SK-N-SH (cell line): ENCODE results near the gene ABLIM2. TPM values are rescaled to one million over a fixed set of nuclear protein-coding genes. Genes with fewer than 3 reads are reported as not detected.

Experiments used
- CTCF ChIA-PET: fragments of 300-600, 350-600 bp; formaldehyde crosslinking; extraction: SDS; loops from one replicate; lab custom pipeline; 2021; lab: Yijun Ruan, JAX
- POLR2A ChIA-PET: fragments of 350-600 bp; sonication (Branson Sonifier 250); formaldehyde crosslinking; extraction: SDS; loops from one replicate; lab custom pipeline; 2020; ENCODE audit warnings: antibody characterized with exemption, inconsistent platforms; lab: Yijun Ruan, JAX
- DNase-seq: peaks from one replicate; pipeline ENCODE4 v3.0.0; 2012
- H2AFZ ChIP-seq: fragments of 200-600 bp; sonication (generic); 2 replicates; pipeline ENCODE4 v1.8.1; 2016; ENCODE audit warnings: antibody characterized with exemption, mild to moderate bottlenecking, low read depth
- H3F3A ChIP-seq: fragments of 200-600 bp; sonication (generic); replicated peaks from 2 replicates; pipeline ENCODE3; 2016; ENCODE audit warnings: antibody characterized with exemption, mild to moderate bottlenecking; ENCODE audit not compliant: insufficient read depth
- H3K27ac ChIP-seq, 2 experiments: fragments of 200-500 bp in 1 of 2; fragments of 200-600 bp in 1 of 2; sonication (Bioruptor generic) in 1 of 2; sonication (generic), shearing (Covaris generic) in 1 of 2; 2 replicates each; pipeline versions ENCODE4 v1.5.1 to v1.6.1; 2014 to 2016; ENCODE audit warnings: low read depth in 2 of 2, inconsistent platforms in 1 of 2, low read length in 1 of 2, mild to moderate bottlenecking in 1 of 2, mixed read lengths in 1 of 2
- H3K27me3 ChIP-seq: fragments of 200-600 bp; sonication (generic), shearing (Covaris generic); 2 replicates; pipeline ENCODE4 v1.6.1; 2016; ENCODE audit warnings: mixed run types; ENCODE audit not compliant: insufficient read depth
- H3K36me3 ChIP-seq, 2 experiments: fragments of 200-500 bp in 1 of 2; fragments of 200-600 bp in 1 of 2; sonication (Bioruptor generic) in 1 of 2; sonication (generic) in 1 of 2; replicated peaks in 1 of 2; 2 replicates each; pipeline versions ENCODE3 to v1.5.1; 2014 to 2016; ENCODE audit warnings: low read length in 1 of 2, mild to moderate bottlenecking in 1 of 2; ENCODE audit not compliant: insufficient read depth in 2 of 2, control insufficient read depth in 1 of 2
- H3K4me1 ChIP-seq, 2 experiments: fragments of 200-500 bp in 1 of 2; fragments of 200-600 bp in 1 of 2; sonication (Bioruptor generic) in 1 of 2; sonication (generic), shearing (Covaris generic) in 1 of 2; 2 replicates each; pipeline versions ENCODE4 v1.5.1 to v1.6.1; 2014 to 2016; ENCODE audit warnings: low read depth in 1 of 2, low read length in 1 of 2, mixed run types in 1 of 2; ENCODE audit not compliant: insufficient read depth in 2 of 2, control insufficient read depth in 1 of 2
- H3K4me2 ChIP-seq: fragments of 200-600 bp; sonication (generic), shearing (Covaris generic); 2 replicates; pipeline ENCODE4 v1.6.1; 2017; ENCODE audit warnings: mixed run types
- H3K4me3 ChIP-seq, 2 experiments: fragments of 200-500 bp in 1 of 2; fragments of 200-600 bp in 1 of 2; sonication (Bioruptor generic) in 1 of 2; sonication (generic), shearing (Covaris generic) in 1 of 2; 2 replicates each; pipeline versions ENCODE4 v1.5.1 to v1.8.1; 2014 to 2016; ENCODE audit warnings: low read depth in 2 of 2, inconsistent platforms in 1 of 2, low read length in 1 of 2, mild to moderate bottlenecking in 1 of 2, mixed read lengths in 1 of 2, moderate library complexity in 1 of 2
- H3K79me2 ChIP-seq: fragments of 200-600 bp; sonication (generic); 2 replicates; pipeline ENCODE4 v1.8.1; 2017; ENCODE audit warnings: mild to moderate bottlenecking; ENCODE audit not compliant: insufficient read depth
- H3K9ac ChIP-seq: fragments of 200-600 bp; sonication (generic); 2 replicates; pipeline ENCODE4 v1.6.1; 2017; ENCODE audit warnings: mixed run types
- H3K9me2 ChIP-seq: fragments of 200-600 bp; sonication (generic); 2 replicates; pipeline ENCODE4 v1.6.1; 2017; ENCODE audit warnings: mixed run types
- H3K9me3 ChIP-seq: fragments of 200-600 bp; sonication (generic); 2 replicates; pipeline ENCODE4 v1.6.1; 2017; ENCODE audit warnings: mixed run types, mild to moderate bottlenecking, moderate library complexity
- H4K20me1 ChIP-seq: fragments of 200-600 bp; sonication (generic); 2 replicates; pipeline ENCODE4 v1.6.1; 2017; ENCODE audit warnings: mild to moderate bottlenecking, mixed run types; ENCODE audit not compliant: insufficient read depth
- CHD2 ChIP-seq: fragments of 150-350 bp; IDR thresholded peaks from 2 replicates; pipeline ENCODE4 v1.6.1; 2018; ENCODE audit warnings: low read length; ENCODE audit not compliant: partially characterized antibody
- EZH2phosphoT487 ChIP-seq: fragments of 200-600 bp; sonication (generic); IDR thresholded peaks from 2 replicates; pipeline ENCODE4 v1.6.1; 2017; ENCODE audit warnings: low read depth, mixed run types, mild to moderate bottlenecking, antibody characterized with exemption, moderate library complexity, borderline replicate concordance
- NFIC ChIP-seq: IDR thresholded peaks from 2 replicates; pipeline ENCODE4 v1.4.0; 2012; ENCODE audit warnings: borderline replicate concordance
- POLR2AphosphoS5 ChIP-seq: IDR thresholded peaks from 2 replicates; pipeline ENCODE4 v1.6.1; 2012; ENCODE audit warnings: low read depth, low read length
- RFX5 ChIP-seq: IDR thresholded peaks from 2 replicates; pipeline ENCODE4 v1.6.1; 2012; ENCODE audit warnings: mild to moderate bottlenecking, improper control_type of control experiment, low read length
- SMC3 ChIP-seq: IDR thresholded peaks from 2 replicates; pipeline ENCODE4 v1.6.1; 2012; ENCODE audit warnings: low read depth, low read length, improper control_type of control experiment
- TAF1 ChIP-seq: IDR thresholded peaks from 2 replicates; pipeline ENCODE4 v1.6.1; 2012; ENCODE audit warnings: low read depth, mild to moderate bottlenecking, low read length, moderate library complexity, borderline replicate concordance
- TCF12 ChIP-seq: IDR thresholded peaks from 2 replicates; pipeline ENCODE4 v1.4.0; 2012
- TEAD4 ChIP-seq: IDR thresholded peaks from 2 replicates; pipeline ENCODE4 v1.4.0; 2012; ENCODE audit warnings: mild to moderate bottlenecking, borderline replicate concordance; ENCODE audit not compliant: insufficient read depth
- WGBS: methylation state at CpG from one replicate; pipeline ENCODE4 v1.1.6; 2017; ENCODE audit warnings: low lambda C conversion rate; 5-methylcytosine and 5-hydroxymethylcytosine counted together
- polyA plus RNA-seq, 3 experiments: library from polyadenylated mRNA; depleted of rRNA; stranded (reverse); fragments of >200 nt; gene quantifications; 2 replicates each; pipeline ENCODE4 v1.2.3, GENCODE V29; 2012
- TF ChIP-seq, protein P1 (sequence below): fragments of 150-350 bp; IDR thresholded peaks from 2 replicates; pipeline ENCODE4 v1.6.1; 2016; ENCODE audit warnings: mild to moderate bottlenecking, low read depth, low read length
- TF ChIP-seq, protein P2 (sequence below): IDR thresholded peaks from 2 replicates; pipeline ENCODE4 v1.4.0; 2012; ENCODE audit warnings: low read depth, borderline replicate concordance
- TF ChIP-seq, protein P3 (sequence below): fragments of 150-350 bp; IDR thresholded peaks from 2 replicates; pipeline ENCODE4 v1.6.1; 2017; ENCODE audit warnings: antibody characterized with exemption, low read length, low read depth, borderline replicate concordance
- TF ChIP-seq, protein P4 (sequence below): IDR thresholded peaks from 2 replicates; pipeline ENCODE4 v1.4.0; 2012; ENCODE audit warnings: low read depth, borderline replicate concordance

Gene ABLIM2
- polyA plus RNA-seq, 1 of the 3 experiments (the other 2 are of a cell fraction), result 0.53 TPM

DNA sequence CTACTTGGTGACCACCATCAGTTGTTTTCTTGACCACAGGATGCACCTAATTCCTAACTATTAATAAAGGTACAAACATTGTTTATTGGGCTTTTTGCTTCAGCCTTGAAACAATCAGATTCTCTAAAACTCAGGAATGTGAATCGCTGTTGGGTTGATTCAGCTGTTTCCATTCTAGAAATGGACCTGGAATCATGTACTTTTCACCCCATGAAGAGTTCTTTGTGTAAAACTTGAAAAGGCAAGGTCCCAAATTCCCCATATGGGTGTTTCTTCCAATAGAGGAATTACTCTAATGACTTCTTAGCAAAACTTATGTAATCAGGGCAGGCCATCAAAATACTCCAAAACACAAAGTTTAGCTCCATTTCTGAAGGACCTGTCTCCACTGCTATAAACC, 226.3 kb downstream of the ABLIM2 start:
- 100% methylated on average over 1 of the region's 1 CpG for WGBS
- Histone ChIP-seq H4K20me1 (peaks cover 98% of the 10 kb centered on the region), H3K9ac (no peak overlapping the region), H2AFZ (no peak overlapping the region), H3K4me1 (peaks cover 21 to 39% of the 10 kb centered on the region in 2 experiments; a peak in 2 of 4 replicates), H3K27ac (no peak overlapping the region; a peak in 1 of 4 replicates), H3K9me2 (no peaks in the 10 kb centered on the region), H3K4me3 (no peak overlapping the region), H3K9me3 (no peaks in the 10 kb centered on the region), H3K4me2 (no peak overlapping the region), H3K79me2 (peaks cover 100% of the 10 kb centered on the region), H3F3A (peaks cover 18% of the 10 kb centered on the region), H3K36me3 (peaks cover 0 to 30% of the 10 kb centered on the region in 2 experiments), H3K27me3 (no peaks in the 10 kb centered on the region)
- DNase-seq, result no peak
- no peak for TF ChIP-seq TEAD4
- no peak for TF ChIP-seq TCF12
- no peak for TF ChIP-seq TAF1
- TF ChIP-seq, protein P1, sequence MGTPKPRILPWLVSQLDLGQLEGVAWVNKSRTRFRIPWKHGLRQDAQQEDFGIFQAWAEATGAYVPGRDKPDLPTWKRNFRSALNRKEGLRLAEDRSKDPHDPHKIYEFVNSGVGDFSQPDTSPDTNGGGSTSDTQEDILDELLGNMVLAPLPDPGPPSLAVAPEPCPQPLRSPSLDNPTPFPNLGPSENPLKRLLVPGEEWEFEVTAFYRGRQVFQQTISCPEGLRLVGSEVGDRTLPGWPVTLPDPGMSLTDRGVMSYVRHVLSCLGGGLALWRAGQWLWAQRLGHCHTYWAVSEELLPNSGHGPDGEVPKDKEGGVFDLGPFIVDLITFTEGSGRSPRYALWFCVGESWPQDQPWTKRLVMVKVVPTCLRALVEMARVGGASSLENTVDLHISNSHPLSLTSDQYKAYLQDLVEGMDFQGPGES, result no peak
- TF ChIP-seq, protein P2, sequence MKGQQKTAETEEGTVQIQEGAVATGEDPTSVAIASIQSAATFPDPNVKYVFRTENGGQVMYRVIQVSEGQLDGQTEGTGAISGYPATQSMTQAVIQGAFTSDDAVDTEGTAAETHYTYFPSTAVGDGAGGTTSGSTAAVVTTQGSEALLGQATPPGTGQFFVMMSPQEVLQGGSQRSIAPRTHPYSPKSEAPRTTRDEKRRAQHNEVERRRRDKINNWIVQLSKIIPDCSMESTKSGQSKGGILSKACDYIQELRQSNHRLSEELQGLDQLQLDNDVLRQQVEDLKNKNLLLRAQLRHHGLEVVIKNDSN, result no peak
- TF ChIP-seq NFIC, result no peak
- no peak for TF ChIP-seq SMC3
- TF ChIP-seq, protein P3, sequence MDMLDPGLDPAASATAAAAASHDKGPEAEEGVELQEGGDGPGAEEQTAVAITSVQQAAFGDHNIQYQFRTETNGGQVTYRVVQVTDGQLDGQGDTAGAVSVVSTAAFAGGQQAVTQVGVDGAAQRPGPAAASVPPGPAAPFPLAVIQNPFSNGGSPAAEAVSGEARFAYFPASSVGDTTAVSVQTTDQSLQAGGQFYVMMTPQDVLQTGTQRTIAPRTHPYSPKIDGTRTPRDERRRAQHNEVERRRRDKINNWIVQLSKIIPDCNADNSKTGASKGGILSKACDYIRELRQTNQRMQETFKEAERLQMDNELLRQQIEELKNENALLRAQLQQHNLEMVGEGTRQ, result no peak
- no peak for TF ChIP-seq EZH2phosphoT487
- TF ChIP-seq CHD2, result no peak
- TF ChIP-seq, protein P4, sequence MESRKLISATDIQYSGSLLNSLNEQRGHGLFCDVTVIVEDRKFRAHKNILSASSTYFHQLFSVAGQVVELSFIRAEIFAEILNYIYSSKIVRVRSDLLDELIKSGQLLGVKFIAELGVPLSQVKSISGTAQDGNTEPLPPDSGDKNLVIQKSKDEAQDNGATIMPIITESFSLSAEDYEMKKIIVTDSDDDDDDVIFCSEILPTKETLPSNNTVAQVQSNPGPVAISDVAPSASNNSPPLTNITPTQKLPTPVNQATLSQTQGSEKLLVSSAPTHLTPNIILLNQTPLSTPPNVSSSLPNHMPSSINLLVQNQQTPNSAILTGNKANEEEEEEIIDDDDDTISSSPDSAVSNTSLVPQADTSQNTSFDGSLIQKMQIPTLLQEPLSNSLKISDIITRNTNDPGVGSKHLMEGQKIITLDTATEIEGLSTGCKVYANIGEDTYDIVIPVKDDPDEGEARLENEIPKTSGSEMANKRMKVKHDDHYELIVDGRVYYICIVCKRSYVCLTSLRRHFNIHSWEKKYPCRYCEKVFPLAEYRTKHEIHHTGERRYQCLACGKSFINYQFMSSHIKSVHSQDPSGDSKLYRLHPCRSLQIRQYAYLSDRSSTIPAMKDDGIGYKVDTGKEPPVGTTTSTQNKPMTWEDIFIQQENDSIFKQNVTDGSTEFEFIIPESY, result no peak
- no peak for TF ChIP-seq POLR2AphosphoS5
- TF ChIP-seq RFX5, result no peak
- CTCF ChIA-PET, result interaction anchor here (1.9 to 11.3 kb wide), 4 partner anchors 16 to 171 kb away, joined by 4 to 231 read pairs (median 21); no protein-coding TSS in a partner anchor
- POLR2A ChIA-PET, result no interaction called here
